Adrenal gland (tissue), 12 donors: ENCODE results near the gene TGFA. TPM values are rescaled to one million over a fixed set of nuclear protein-coding genes. Genes with fewer than 3 reads are reported as not detected.

ENCODE experiments used
- DNase-seq, 7 donors: peaks; one replicate each; pipeline ENCODE4 v3.0.0-alpha.2; 2019 to 2020
- H3K27ac ChIP-seq, 5 donors: fragments of 200-600 bp; sonication (generic) in 4 of 5; 1 replicate in 3 of 5; 2 replicates in 2 of 5; pipeline versions ENCODE4 v1.5.1 to v1.8.0; 2016 to 2020; ENCODE audit warnings: mild to moderate bottlenecking in 1 of 5
- H3K27me3 ChIP-seq: fragments of 200-600 bp; 2 replicates; pipeline ENCODE4 v1.8.0; 2021
- H3K36me3 ChIP-seq, 2 donors: fragments of 200-600 bp; replicated peaks in 1 of 2; 1 replicate in 1 of 2; 2 replicates in 1 of 2; pipeline versions ENCODE4 v1.5.1 to v1.8.0; 2018 to 2022
- H3K4me1 ChIP-seq, 2 donors: fragments of 200-600 bp; replicated peaks in 1 of 2; 1 replicate in 1 of 2; 2 replicates in 1 of 2; pipeline versions ENCODE4 v1.5.1 to v1.8.0; 2018 to 2021
- H3K4me3 ChIP-seq, 4 donors: fragments of 200-600 bp; sonication (generic) in 3 of 4; one replicate each; pipeline ENCODE4 v1.5.1; 2016 to 2018
- H3K9me3 ChIP-seq, 3 donors: fragments of 200-600 bp; sonication (generic) in 1 of 3; replicated peaks in 1 of 3; 1 replicate in 2 of 3; 2 replicates in 1 of 3; pipeline versions ENCODE4 v1.5.1 to v1.8.0; 2016 to 2021
- CTCF ChIP-seq, 6 experiments: fragments of 450-650 bp in 4 of 6; fragments of 200-600 bp in 2 of 6; sonication (generic) in 1 of 6; IDR thresholded peaks; 1 replicate in 5 of 6; 2 replicates in 1 of 6; pipeline versions ENCODE4 v1.5.1 to v1.8.0; 2016 to 2021; ENCODE audit warnings: antibody characterized with exemption in 6 of 6, mild to moderate bottlenecking in 2 of 6, moderate library complexity in 1 of 6
- POLR2A ChIP-seq, 2 donors: fragments of 450-650 bp; IDR thresholded peaks; one replicate each; pipeline ENCODE4 v1.6.1; 2017; ENCODE audit warnings: antibody characterized with exemption in 2 of 2, mild to moderate bottlenecking in 2 of 2, moderate library complexity in 1 of 2
- WGBS, 4 donors: extraction: QIAGEN DNeasy Blood & Tissue Kit in 2 of 4; methylation state at CpG; one replicate each; pipeline versions ENCODE4 v1.1.5 to v1.1.7; 2013 to 2017; 5-methylcytosine and 5-hydroxymethylcytosine counted together
- intact Hi-C, 2 donors: fragments of 100-400 bp; cut with DNase I; formaldehyde crosslinking; loops; one replicate each; pipeline versions ENCODE4 v1.14.1 to v1.15.0; 2022 to 2023
- polyA plus RNA-seq, 3 donors: library from polyadenylated mRNA; stranded (reverse); fragments of 200-250 nt in 2 of 3; fragments of 350-450 nt in 1 of 3; fragmentation: Illumina TruSeq in 1 of 3; extraction: RNeasy Lipid Tissue Mini Kit (QIAGEN cat#74804) in 1 of 3; gene quantifications; one replicate each; pipeline ENCODE4 v1.2.3, GENCODE V29; 2013 to 2014
- total RNA-seq, 9 donors: library from RNA; depleted of rRNA in 4 of 9; stranded (reverse); fragments of >200 nt in 4 of 9; fragments of 120-200 nt in 1 of 9; fragmentation: NEBNext Ultra II Directional in 1 of 9; extraction: Animal tissue kit (Norgen Biotek cat#: 25700) in 1 of 9; gene quantifications; one replicate each; pipeline versions ENCODE4 v1.1.0 to v1.2.4, GENCODE V29; 2013 to 2023
- donor health status: healthy with polysubstance abuse.
- donor health status: Bipolar disorder and iron deficiency.
- donor health status: DM: yes; HTN: yes; CAD: no.
- donor health status: DM: no; HTN: no; CAD: no.
- donor health status: DM: no; HTN: no; CAD: no.
- donor health status: DM: yes; HTN: yes; CAD: no.

TGFA gene
- total and polyA plus RNA-seq, 12 donors = 0.11 to 8.2 (median 0.75) TPM

- H3K27me3 ChIP-seq = no peaks in the 10 kb centered on the region
- H3K36me3 ChIP-seq = no peaks in the 10 kb centered on the region
- no peak for TF ChIP-seq POLR2A (IDR thresholded peaks at IDR 0.05)
- TF ChIP-seq CTCF (IDR thresholded peaks at IDR 0.05) = no peak
- no peak overlapping the region for H3K27ac ChIP-seq
- no peaks in the 10 kb centered on the region for H3K4me1 ChIP-seq
- H3K4me3 ChIP-seq = no peak overlapping the region
- intact Hi-C loops = no loop called here
- DNase-seq = no peak
- no peaks in the 10 kb centered on the region for H3K9me3 ChIP-seq
- 68 to 84% (median 73%) methylated on average over 6 of the region's 6 CpGs for WGBS, 4 donors
Observed at GRCh38 chr2:70596293-70596692, 42.7 kb upstream of the TGFA start.

GRCh38 chr2:70583091-70583490, 29.5 kb upstream of the TGFA start:
- Histone ChIP-seq H3K36me3 (no peaks in the 10 kb centered on the region), H3K4me1 (no peaks in the 10 kb centered on the region), H3K27me3 (no peaks in the 10 kb centered on the region), H3K9me3 (no peaks in the 10 kb centered on the region), H3K27ac (no peak overlapping the region), H3K4me3 (no peak overlapping the region)
- TF ChIP-seq CTCF (IDR thresholded peaks at IDR 0.05) (no peak), POLR2A (IDR thresholded peaks at IDR 0.05) (no peak)
- 72 to 84% (median 78%) methylated on average over 7 of the region's 7 CpGs for WGBS, 4 donors
- DNase-seq = no peak
- intact Hi-C loops = no loop called here

GRCh38 chr2:70580352-70580751, 26.7 kb upstream of the TGFA start:
- Histone ChIP-seq H3K27me3 (no peaks in the 10 kb centered on the region), H3K27ac (no peak overlapping the region), H3K36me3 (no peaks in the 10 kb centered on the region), H3K4me1 (no peaks in the 10 kb centered on the region), H3K9me3 (no peaks in the 10 kb centered on the region), H3K4me3 (no peak overlapping the region)
- TF ChIP-seq POLR2A (IDR thresholded peaks at IDR 0.05) (no peak), CTCF (IDR thresholded peaks at IDR 0.05) (no peak)
- no peak for DNase-seq
- intact Hi-C loops = no loop called here

GRCh38 chr2:70574618-70575017, 21.0 kb upstream of the TGFA start:
- no peak overlapping the region for H3K27ac ChIP-seq
- intact Hi-C loops = no loop called here
- H3K4me3 ChIP-seq = no peak overlapping the region
- no peaks in the 10 kb centered on the region for H3K9me3 ChIP-seq
- no peaks in the 10 kb centered on the region for H3K4me1 ChIP-seq
- DNase-seq = no peak
- H3K27me3 ChIP-seq = peaks cover 10% of the 10 kb centered on the region
- WGBS, 4 donors = 66 to 84% (median 71%) methylated on average over 3 of the region's 3 CpGs
- TF ChIP-seq POLR2A (IDR thresholded peaks at IDR 0.05) (no peak), CTCF (IDR thresholded peaks at IDR 0.05) (no peak)
- H3K36me3 ChIP-seq = no peaks in the 10 kb centered on the region
